GM21717 (cell line): ENCODE measurements around the gene CYP27C1.

Experiments
- ATAC-seq: cut with Tn5 transposase; IDR thresholded peaks from one replicate; pipeline ENCODE4 v1.9.1; 2021; ENCODE audit warnings: mild to moderate bottlenecking, moderate library complexity; ENCODE audit not compliant: unreplicated experiment

CYP27C1 gene

DNA sequence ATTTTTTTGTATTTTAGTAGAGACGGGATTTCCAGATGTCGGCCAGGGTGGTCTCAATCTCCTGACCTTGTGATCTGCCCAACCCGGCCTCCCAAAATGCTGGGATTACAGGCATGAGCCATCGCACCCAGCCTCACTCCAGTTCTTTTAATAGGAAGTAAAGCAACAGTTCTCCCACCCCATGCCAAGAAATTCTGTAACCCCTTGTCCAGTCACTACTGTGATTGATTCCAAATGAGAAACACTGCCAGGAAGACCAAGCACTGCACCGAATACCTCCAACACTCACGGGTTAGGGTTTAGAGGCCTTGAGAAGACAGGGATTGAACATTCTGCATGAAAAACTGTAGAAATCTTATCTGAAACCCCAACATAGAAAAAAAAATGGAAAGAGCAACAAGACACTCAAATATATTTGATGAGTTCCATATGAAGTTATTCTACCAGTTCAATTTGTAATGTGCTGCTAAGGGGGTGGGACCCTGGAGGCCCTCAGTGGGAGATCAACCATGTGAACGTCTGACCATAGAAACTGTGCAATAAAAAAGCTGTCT is 65.0 kb downstream of the CYP27C1 start:
- no peak for ATAC-seq

DNA sequence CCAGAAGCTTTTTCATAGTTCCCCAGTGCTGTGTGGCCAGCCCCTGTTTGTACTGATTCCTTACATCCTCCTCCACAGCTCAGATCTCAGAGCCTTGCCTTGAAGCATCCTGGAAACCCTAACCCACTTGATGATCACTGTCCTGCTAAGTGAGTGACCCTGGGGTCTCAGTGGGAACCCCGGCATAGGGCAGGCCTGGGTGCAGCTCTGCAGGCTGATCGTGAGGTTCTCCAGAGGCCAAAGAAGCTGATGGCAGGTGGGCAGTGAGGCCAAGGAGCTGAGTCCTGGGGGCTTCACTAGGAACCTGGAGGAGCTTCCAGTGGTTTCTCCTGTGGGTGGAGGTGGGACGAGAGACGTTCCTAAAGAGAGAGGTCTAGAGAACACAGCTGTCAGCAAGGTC is 65.7 kb downstream of the CYP27C1 start:
- no peak for ATAC-seq

DNA sequence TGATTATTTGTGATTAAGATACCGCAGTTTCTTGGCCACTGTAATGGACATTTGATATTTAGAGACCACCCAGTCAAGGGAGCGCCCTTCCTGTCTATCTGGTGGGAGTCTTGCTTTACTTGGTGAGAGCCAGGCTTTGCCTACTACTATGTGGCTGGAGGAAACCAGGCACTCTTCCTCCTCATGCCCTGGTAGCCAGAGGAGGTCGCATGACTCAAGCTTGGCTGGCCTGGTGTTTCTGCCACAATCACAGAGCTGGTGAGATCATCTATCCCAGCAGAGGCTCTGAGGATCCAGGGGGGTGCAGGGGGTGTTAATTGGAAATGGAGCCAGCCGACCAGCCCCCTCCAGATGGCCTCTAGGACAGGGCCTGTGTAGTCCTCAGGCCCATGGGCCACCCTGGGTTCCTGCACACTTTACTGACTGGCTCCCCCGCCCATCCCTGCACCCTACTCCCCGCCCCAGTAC is 66.4 kb downstream of the CYP27C1 start:
- ATAC-seq, result no peak

DNA sequence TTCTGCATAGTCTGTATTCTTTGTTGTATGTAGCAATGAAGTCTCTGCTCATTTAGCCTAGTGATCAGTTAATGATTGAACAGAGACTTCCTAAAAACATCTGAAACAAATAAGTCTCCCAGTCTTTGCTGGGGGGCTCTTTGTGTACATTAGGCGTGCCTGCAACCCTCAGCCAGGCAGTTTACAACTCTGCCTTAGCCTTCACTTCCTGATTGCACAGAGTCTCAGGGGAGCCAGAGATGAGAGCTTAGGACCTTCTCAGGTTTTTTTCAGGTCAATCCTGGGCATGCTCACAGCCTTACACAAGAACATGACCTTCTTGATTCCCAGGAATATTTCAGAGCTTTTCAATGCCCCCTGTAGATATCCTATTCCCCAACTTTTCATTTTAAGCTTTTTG is 69.1 kb downstream of the CYP27C1 start:
- ATAC-seq, result no peak

DNA sequence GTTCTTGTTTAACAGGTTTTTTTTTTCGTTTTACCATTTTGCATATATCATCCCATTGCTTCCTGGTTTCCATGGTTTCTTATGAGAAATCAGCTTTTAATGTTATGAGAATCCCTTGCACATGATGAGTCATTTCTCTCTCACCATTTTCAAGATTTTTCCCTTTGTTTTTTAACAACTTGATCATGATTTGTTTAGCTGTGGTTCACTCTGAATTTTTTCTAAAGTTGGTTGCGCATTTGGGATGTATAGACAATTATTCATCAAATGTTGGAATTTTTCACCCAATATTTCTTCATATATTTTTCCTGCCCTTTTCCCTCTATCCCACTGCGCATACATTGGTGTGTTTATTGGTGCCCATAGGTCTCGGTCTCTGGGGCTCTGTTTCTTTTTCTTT is 70.7 kb downstream of the CYP27C1 start:
- no peak for ATAC-seq

DNA sequence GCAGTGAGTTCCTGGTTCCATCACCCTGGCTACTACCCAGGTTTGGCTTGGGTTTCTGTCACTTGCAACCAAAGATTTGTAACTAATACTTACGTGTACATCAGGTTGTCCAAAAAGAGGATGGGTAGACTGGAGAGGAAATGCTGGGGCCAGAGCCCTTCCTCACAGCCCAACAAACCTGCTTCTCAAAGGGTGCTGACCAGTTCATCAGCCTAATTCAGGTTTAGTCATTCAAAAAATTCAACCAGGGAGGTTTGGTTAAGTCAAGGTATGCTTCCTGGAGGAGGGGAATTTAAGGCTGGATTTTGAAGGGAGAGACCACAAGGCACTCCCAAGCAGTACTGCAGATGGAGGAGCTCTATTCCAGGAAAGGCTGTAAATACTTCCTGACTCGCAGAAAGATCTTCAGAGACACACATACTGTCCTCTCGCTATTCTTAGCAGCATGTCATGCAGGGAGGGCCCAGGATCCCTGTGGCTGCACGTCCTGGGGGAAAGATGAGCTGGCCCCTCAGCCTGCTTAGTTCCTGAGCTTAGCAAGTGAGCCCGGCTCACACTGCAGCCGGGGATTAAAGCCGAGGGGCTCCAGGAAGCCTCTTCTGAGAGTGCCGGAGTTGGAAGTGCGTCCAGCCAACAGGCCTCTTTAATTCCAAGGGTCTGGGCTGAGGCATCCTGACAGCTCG is 73.1 kb downstream of the CYP27C1 start:
- no peak for ATAC-seq

DNA sequence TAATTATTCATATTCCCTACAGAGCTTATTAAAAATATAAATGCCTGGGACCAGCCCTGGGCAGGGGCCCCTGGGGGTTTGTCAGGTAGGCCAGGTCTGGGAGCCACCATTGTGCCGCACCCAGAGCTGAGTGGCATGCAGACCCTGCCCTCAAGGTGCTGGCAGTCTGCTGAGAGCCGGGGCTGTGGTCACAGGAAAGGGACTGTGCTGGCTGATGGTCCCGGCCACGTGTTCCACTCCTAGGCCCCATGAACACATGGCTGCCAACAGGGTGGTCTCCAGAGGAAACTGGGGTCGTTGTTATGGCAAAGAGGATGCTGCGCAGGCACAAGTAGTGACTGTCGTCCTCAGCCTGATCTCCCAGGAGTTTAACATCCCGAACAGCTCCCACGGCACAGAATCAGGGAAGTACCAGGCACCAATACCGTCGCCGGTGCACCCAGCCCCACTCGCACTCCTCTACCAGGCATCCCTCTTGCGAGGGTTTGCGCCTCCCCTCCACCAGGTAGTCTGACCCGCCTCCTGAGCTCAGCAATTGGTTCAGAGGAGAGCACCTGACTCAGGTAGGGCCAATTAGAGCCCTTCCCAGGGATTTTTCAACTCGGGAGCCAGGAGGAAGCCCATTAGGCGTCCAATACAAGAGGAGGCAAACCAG is 73.9 kb downstream of the CYP27C1 start:
- ATAC-seq, result no peak

DNA sequence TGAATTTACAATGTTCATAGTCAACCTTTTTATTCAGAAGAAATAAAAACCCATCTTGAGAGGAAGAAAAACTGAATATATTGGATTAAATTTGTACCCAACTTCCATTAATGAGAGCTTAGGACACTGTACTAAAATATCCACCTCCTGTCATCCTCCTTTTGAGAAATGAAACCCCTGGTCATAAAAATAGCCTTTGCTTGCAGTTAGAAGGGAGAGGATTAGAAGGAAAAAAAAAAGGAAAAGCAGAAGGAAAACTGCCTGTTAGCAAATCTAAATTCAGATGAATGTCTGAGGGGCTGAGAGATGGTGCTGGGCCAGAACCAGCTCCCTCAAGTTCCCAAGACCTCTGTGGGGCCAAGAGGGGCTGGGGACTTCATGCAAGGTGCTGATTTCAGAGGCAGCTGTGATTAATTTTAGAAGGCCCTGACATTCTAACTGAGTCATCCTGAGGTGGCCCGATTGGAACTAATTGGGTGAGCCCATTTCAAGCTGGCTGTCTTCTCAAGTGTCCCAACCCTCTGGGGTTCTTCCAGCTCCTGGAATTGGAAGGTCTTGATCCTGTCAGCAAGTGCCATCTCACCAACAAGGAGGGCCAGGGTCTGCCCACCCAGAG is 74.7 kb downstream of the CYP27C1 start:
- no peak for ATAC-seq

DNA sequence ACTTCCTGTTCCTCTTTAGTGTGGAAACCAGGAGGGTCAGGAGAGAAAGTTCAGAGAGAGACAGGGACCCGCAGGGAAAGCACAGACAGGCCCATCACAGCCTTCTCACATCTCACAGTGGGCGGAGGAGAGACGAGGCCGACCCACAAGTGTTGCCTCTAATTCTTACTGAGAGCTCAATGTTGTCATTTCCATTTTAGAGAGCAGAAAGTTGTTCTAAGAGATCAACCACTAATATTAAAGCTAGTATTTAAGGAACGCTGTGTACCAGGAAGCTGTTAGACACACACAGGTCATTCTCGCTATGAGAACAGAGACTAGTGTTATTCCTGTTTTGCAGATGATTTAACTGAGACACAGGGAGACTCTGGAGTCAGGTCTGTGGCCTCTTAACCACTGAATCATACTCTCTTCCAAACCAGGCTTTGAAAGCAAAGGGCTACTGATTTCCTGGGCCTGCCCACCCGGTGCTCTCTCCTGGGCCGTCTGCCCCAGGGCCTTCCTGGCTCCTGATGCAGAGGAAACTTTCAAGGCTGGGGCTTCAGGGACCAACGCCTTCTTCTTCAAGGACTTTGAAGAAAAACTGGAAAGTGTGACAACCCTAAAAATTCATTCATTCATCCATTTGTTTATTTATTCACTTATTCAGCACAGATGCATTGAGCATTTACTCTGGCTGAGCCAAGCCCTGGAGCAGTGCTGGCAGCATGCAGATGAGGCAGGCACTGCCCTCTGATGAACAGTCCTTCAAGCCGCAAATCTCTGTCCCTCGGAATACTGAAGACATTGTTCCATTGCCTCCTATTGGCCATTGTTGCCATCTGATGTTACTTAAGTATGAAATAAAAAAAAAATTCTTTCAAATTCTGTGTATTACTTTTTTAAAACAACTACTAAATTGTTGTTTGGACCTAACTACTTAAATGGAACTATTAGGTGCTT is 76.0 kb downstream of the CYP27C1 start:
- no peak for ATAC-seq

DNA sequence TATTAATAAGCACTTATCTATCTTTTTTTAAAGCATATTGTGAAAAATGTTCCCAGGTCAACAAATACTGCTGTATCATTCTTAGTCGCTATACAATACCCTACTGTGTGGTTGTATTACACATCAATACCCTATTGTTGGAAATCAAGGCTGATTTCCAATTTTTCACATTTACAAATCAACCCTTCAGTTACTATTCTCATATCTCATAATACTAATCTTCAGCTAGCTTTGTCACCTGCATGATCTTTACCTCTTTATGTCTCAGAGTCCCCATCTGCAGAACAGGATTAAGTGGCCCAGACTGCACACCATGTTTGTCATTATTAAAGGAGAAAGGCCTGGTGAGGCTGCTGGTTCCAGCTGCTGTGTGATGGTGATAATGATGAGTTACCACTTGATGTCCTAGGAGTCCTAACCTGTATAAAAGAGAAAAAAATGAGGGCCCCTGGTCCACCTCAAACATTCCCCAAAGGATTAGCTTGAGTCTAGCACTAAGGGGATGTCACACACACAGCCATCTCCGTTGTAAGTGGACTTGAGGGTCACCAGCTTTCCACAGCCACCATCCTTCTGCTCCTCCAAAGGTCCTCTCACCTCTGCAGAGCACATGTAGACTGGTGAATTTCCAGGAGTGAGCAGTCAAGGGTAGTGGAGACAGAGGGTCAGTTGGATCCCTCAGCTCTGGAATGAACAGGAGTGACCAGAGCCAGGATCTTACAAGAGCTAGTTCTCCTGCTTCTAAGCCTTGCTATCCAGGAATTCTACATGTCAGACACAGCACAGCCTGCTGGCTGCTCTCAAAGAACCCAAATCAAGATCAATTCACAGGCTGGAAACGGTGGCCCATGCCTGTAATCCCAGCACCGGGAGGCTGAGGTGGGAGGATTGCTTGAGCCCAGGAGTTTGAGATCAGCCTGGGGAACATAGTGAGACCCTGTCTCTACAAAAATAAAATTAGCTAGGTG is 77.2 kb downstream of the CYP27C1 start:
- ATAC-seq, result no peak

DNA sequence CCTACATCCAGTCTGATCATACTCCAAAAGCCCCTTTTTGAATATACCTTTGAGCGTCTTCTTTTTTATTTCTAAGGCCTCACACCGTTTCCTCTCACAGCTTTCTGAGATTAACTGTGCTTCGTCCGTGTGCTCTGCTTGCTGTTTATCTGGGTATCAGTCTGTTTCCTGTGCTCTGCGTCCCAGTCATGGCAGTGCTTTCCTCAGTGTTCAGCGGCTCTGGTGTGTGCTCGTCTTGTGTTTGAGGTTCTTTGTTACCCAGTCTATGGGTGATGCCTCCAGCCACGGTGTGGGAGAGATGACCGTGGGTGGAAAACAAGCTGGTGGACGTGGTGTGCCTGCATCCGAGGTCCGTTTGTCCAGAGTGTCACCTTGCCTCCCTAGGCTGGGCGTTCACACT is 79.6 kb downstream of the CYP27C1 start:
- no peak for ATAC-seq

DNA sequence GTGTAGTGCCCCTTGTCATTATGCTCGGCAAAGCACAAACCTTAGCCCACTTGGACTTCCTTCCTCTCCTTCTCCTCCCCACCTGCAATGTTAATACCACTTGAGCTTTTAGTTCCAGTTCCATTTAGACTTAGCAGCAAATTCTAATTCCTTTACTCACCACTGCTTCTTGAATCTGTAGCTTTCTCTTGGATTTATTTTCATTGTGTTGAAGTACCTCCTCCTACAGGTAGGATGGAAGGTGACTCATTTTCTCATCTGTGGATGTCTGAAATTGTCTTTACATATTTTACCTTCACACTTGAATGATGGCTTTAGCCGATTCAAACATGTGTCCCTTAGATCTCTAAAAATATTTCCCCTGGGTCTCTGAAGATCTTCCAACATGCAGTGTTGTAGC is 80.3 kb downstream of the CYP27C1 start:
- no peak for ATAC-seq

DNA sequence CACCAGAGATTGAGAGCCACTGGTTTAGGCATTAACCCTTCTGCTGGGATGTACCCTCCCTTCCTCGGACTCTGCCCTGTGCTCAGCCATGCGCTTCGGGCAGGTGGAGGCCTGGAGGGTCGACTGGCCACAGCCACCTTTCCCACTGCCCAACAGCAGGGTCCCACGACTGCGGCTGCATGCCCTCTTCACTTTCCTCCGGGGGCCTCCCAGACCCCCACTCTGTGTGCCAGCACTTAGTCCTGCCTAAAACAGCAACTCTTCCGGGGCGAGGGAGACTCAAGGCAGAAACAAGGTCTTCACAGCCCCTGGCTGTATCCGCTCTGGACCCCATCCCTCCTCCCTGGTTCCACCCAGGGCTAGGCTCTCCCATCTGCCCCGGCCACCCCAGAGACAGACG is 81.8 kb downstream of the CYP27C1 start:
- ATAC-seq, result no peak

DNA sequence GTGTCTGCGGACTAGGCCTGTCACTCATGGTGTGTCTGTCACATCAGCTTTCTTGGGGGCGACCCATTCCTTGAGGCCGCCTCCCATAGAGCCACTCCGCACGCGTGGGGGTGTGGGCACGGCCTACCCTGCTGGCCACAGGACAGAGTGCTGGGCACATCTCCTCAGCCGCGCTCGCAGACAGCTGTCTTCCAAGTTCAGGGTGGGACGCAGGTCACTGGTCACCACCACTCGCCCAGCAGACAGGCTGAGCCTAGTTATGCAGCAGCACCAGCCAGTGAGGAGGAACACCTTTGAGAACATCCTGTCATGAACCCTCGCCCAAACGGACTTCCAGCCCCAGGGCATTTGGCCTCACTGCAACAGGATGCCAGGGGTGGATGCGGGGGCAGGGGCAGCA is 82.4 kb downstream of the CYP27C1 start:
- ATAC-seq, result no peak

DNA sequence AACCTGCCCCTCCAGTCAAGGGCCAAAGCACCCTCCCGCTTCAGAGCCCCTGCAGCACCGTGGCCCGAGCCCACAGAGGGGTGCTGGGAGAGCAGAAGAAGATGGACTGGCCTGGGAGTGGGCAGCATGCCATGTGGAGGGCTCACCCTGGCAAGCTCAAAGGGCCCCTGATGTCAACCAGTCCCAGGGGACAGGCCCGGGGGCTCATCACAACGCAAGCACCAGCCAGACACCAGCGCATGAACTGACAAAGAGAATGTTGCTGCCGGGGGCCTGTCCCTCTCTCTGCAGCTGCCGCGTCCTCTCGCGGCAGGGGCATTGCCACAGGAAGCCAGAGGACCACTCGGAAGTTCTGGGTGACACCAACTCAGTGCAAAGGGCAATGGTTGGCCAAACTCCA is 82.9 kb downstream of the CYP27C1 start:
- no peak for ATAC-seq

DNA sequence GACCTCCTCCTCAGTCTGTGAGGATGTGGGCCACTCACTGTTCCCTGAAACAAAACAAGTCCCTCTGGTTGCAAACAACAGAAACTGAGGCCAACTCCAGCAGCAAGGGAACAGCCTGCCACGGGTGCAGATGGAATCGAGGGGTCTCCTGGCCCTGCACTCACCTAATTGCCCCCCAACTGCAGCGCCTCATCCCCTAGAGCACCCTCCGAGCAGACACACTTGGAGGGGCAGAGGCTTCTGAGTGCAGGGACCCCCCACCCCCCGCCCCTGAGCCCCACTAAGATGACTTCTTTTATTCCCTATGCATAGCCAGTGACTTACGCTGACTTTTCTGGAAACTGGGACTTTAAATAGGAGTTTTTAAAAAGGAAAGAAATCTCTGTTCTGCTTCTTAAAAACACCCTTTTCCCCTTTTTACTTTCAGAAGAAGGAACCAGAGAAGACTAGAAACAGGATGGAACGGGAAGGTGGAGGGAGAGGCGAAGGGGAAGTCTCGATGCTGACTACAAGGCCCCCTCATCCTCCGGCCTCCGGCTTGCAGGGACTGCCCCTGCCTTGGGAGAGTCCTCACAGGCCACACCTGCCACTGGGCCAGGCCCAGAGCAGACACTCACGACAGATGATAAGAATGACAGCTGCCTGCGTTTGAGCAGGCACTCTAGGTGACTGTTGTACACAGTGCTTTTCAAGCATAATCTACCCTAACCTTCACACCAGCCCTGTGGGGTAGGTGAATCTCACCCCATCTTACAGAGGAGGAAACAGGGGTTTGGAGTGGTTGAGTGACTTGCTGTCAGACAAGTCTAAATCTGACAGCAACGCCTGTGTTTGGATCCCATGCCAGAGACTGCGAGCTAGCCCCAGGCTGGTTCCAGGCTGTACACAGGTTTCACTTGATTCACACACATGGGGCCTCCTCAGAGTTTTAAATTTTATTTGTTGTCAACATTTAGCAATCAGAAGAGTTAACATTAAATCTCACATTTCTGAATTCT is 85.0 kb downstream of the CYP27C1 start:
- no peak for ATAC-seq

DNA sequence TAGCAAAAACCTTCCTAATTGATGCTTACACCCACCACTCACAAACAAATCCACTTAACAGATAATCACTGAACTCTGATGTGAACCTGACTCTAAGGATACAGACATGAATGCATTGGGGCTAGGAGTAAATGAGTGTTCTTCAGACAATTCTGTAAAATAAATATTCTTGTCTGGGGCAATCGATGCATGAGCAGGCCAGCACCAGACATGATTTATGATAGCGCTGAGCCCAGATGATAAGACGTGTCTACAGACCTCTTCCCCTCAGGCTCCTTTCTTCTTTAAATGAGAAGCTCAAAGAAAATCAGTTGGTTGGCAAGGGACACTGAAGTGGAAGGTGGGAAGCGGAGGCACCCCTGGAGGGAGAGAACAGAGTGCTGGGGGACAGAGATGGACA is 85.9 kb downstream of the CYP27C1 start:
- no peak for ATAC-seq
